Stomach (tissue), 4 donors: ENCODE data around the gene RRAS2.

Experiments
- CTCF ChIP-seq, 7 experiments: fragments of 450-650 bp in 4 of 7; fragments of 200-600 bp in 3 of 7; sonication (generic) in 3 of 7; IDR thresholded peaks; one replicate each; pipeline ENCODE4 v1.5.1; 2016 to 2019; ENCODE audit warnings: antibody characterized with exemption in 7 of 7, control low read depth in 2 of 7, mild to moderate bottlenecking in 1 of 7
- POLR2AphosphoS5 ChIP-seq, 3 donors: sonication (generic); formaldehyde crosslinking; IDR thresholded peaks; one replicate each; pipeline ENCODE4 v1.6.1; 2016; ENCODE audit warnings: antibody characterized with exemption in 3 of 3

- TF ChIP-seq CTCF (IDR thresholded peaks at IDR 0.05): no peak
- no peak for TF ChIP-seq POLR2AphosphoS5 (IDR thresholded peaks at IDR 0.05)
Measured at GRCh38 chr11:14330881-14331280, 28.1 kb downstream of the RRAS2 start.
